ENCODE data around the gene ME3.

GRCh38 chr11:86442827-86443226 lies 229.6 kb downstream of the ME3 start:
- TF ChIP-seq CTCF (IDR thresholded peaks at IDR 0.05) (no peak), POLR2AphosphoS5 (IDR thresholded peaks at IDR 0.05) (no peak), POLR2A (IDR thresholded peaks at IDR 0.05) (no peak)

Data from gastroesophageal sphincter (tissue), 3 donors.